Measurements from ENCODE around the gene THSD1. TPM values are rescaled to one million over a fixed set of nuclear protein-coding genes. Genes with fewer than 3 reads are reported as not detected.

The THSD1 gene
- total and polyA plus RNA-seq, 2 experiments from 2014 or later: 11.6 to 12.0 TPM

- in situ Hi-C loops (cut with MboI): no loop called here
- DNase-seq: peak; percentile 96
- peaks cover 4% of the 10 kb centered on the region for H3F3A ChIP-seq (ENCODE audit: insufficient read depth)
- peak within 1 kb of the TSS; percentile 86 for H3K27ac ChIP-seq
- 1 to 2% methylated on average over 91 to 93 of the region's 105 CpGs for WGBS, 2 experiments (ENCODE audit: low coverage in 1 of 2, low lambda C conversion rate in 2 of 2, missing lambda C conversion rate in 2 of 2)
- peak within 1 kb of the TSS; percentile 99 for H3K4me3 ChIP-seq
- peak within 1 kb of the TSS; percentile 99 for H3K4me2 ChIP-seq (ENCODE audit: unreplicated experiment)
- H4K20me1 ChIP-seq (ENCODE audit: insufficient read depth): no peaks in the 10 kb centered on the region
- H3K9me2 ChIP-seq (ENCODE audit: insufficient read depth): no peaks in the 10 kb centered on the region
- peak within 1 kb of the TSS; percentile 94 for H3K9ac ChIP-seq
- H3K36me3 ChIP-seq (ENCODE audit: low read depth): no peaks in the 10 kb centered on the region
- H3K79me2 ChIP-seq (ENCODE audit: insufficient read depth): peaks cover 49% of the 10 kb centered on the region
- peaks cover 21% of the 10 kb centered on the region for H3K4me1 ChIP-seq (ENCODE audit: insufficient read depth)
- TF ChIP-seq EZH2 (IDR thresholded peaks at IDR 0.05; ENCODE audit: insufficient read depth, poor library complexity, severe bottlenecking) (no peak), EZH2phosphoT487 (IDR thresholded peaks at IDR 0.05; ENCODE audit: insufficient read depth, low read depth) (no peak)
- no peaks in the 10 kb centered on the region for H3K9me3 ChIP-seq (ENCODE audit: low read depth)
- H3K27me3 ChIP-seq (replicated peaks; ENCODE audit: insufficient read depth): no peaks in the 10 kb centered on the region
- H2AFZ ChIP-seq: peak within 1 kb of the TSS; percentile 85
These were observed 44.2 kb upstream of the THSD1 start, which contains the start of gene VPS36 for GRCh38 chr13:52450012-52450792. VPS36 (minus strand) TSS chr13:52450634; CDS start chr13:52450594, 40 bp downstream.

- DNase-seq: no peak
- peak overlapping the region; percentile 94 for H3K9ac ChIP-seq
- H3K27me3 ChIP-seq (replicated peaks; ENCODE audit: insufficient read depth): no peaks in the 10 kb centered on the region
- peak overlapping the region; percentile 99 for H3K4me3 ChIP-seq
- H3K79me2 ChIP-seq (ENCODE audit: insufficient read depth): peaks cover 56% of the 10 kb centered on the region
- 2 to 5% methylated on average over 10 of the region's 10 CpGs for WGBS, 2 experiments (ENCODE audit: low coverage in 1 of 2, low lambda C conversion rate in 2 of 2, missing lambda C conversion rate in 2 of 2)
- TF ChIP-seq EZH2 (IDR thresholded peaks at IDR 0.05; ENCODE audit: insufficient read depth, poor library complexity, severe bottlenecking) (no peak), EZH2phosphoT487 (IDR thresholded peaks at IDR 0.05; ENCODE audit: insufficient read depth, low read depth) (no peak)
- no peaks in the 10 kb centered on the region for H3K9me2 ChIP-seq (ENCODE audit: insufficient read depth)
- H3K4me2 ChIP-seq (ENCODE audit: unreplicated experiment): peak overlapping the region; percentile 99
- H4K20me1 ChIP-seq (ENCODE audit: insufficient read depth): no peaks in the 10 kb centered on the region
- in situ Hi-C loops (cut with MboI): loop anchor here (10.0 kb wide), 1 partner anchor 105 kb away; no protein-coding TSS in a partner anchor
- H3K4me1 ChIP-seq (ENCODE audit: insufficient read depth): peaks cover 19% of the 10 kb centered on the region
- H3K27ac ChIP-seq: peak overlapping the region; percentile 86
- H3F3A ChIP-seq (ENCODE audit: insufficient read depth): peaks cover 4% of the 10 kb centered on the region
- H3K36me3 ChIP-seq (ENCODE audit: low read depth): peaks cover 6% of the 10 kb centered on the region
- H2AFZ ChIP-seq: peak overlapping the region; percentile 85
- H3K9me3 ChIP-seq (ENCODE audit: low read depth): no peaks in the 10 kb centered on the region
These were observed 43.5 kb upstream of the THSD1 start for GRCh38 chr13:52449331-52450011.

GRCh38 chr13:52447815-52448552 is 42.0 kb upstream of the THSD1 start:
- H3K9me3 ChIP-seq (ENCODE audit: low read depth): no peaks in the 10 kb centered on the region
- in situ Hi-C loops (cut with MboI): loop anchor here (10.0 kb wide), 1 partner anchor 103 kb away; no protein-coding TSS in a partner anchor
- H3K9me2 ChIP-seq (ENCODE audit: insufficient read depth): no peaks in the 10 kb centered on the region
- no peaks in the 10 kb centered on the region for H4K20me1 ChIP-seq (ENCODE audit: insufficient read depth)
- peak overlapping the region; percentile 99 for H3K4me2 ChIP-seq (ENCODE audit: unreplicated experiment)
- no peak overlapping the region for H3K27ac ChIP-seq
- no peak overlapping the region for H3K9ac ChIP-seq
- peaks cover 16% of the 10 kb centered on the region for H3K4me1 ChIP-seq (ENCODE audit: insufficient read depth)
- no peak overlapping the region for H2AFZ ChIP-seq
- H3F3A ChIP-seq (ENCODE audit: insufficient read depth): no peaks in the 10 kb centered on the region; the same call in 1 of the 2 replicates
- peaks cover 6% of the 10 kb centered on the region for H3K36me3 ChIP-seq (ENCODE audit: low read depth)
- TF ChIP-seq EZH2 (IDR thresholded peaks at IDR 0.05; ENCODE audit: insufficient read depth, poor library complexity, severe bottlenecking) (no peak), EZH2phosphoT487 (IDR thresholded peaks at IDR 0.05; ENCODE audit: insufficient read depth, low read depth) (no peak)
- peak overlapping the region; percentile 99; the same call in 1 of the 2 replicates for H3K4me3 ChIP-seq
- H3K79me2 ChIP-seq (ENCODE audit: insufficient read depth): peaks cover 67% of the 10 kb centered on the region
- 94 to 97% methylated on average over 5 of the region's 5 CpGs for WGBS, 2 experiments (ENCODE audit: low coverage in 1 of 2, low lambda C conversion rate in 2 of 2, missing lambda C conversion rate in 2 of 2)
- H3K27me3 ChIP-seq (replicated peaks; ENCODE audit: insufficient read depth): no peaks in the 10 kb centered on the region
- DNase-seq: no peak

GRCh38 chr13:52447354-52447753 is 41.4 kb upstream of the THSD1 start:
- peaks cover 10% of the 10 kb centered on the region for H3K36me3 ChIP-seq (ENCODE audit: low read depth)
- no peaks in the 10 kb centered on the region for H4K20me1 ChIP-seq (ENCODE audit: insufficient read depth)
- H3K9ac ChIP-seq: no peak overlapping the region
- H3K27ac ChIP-seq: no peak overlapping the region
- no peaks in the 10 kb centered on the region for H3K9me2 ChIP-seq (ENCODE audit: insufficient read depth)
- no peak overlapping the region for H3K4me3 ChIP-seq
- TF ChIP-seq EZH2phosphoT487 (IDR thresholded peaks at IDR 0.05; ENCODE audit: insufficient read depth, low read depth) (no peak), EZH2 (IDR thresholded peaks at IDR 0.05; ENCODE audit: insufficient read depth, poor library complexity, severe bottlenecking) (no peak)
- no peaks in the 10 kb centered on the region for H3K27me3 ChIP-seq (replicated peaks; ENCODE audit: insufficient read depth)
- H3F3A ChIP-seq (ENCODE audit: insufficient read depth): no peaks in the 10 kb centered on the region; the same call in 1 of the 2 replicates
- no peak overlapping the region for H3K4me2 ChIP-seq (ENCODE audit: unreplicated experiment)
- peaks cover 74% of the 10 kb centered on the region for H3K79me2 ChIP-seq (ENCODE audit: insufficient read depth)
- no peaks in the 10 kb centered on the region for H3K9me3 ChIP-seq (ENCODE audit: low read depth)
- 95 to 96% methylated on average over 2 of the region's 2 CpGs for WGBS, 2 experiments (ENCODE audit: low coverage in 1 of 2, low lambda C conversion rate in 2 of 2, missing lambda C conversion rate in 2 of 2)
- H3K4me1 ChIP-seq (ENCODE audit: insufficient read depth): peaks cover 16% of the 10 kb centered on the region
- in situ Hi-C loops (cut with MboI): loop anchor here (10.0 kb wide), 1 partner anchor 103 kb away; no protein-coding TSS in a partner anchor
- H2AFZ ChIP-seq: no peak overlapping the region
- peak; percentile 30 for DNase-seq

All from GM23248 (cell line).